Islet precursor cell (in vitro differentiated cells): ENCODE measurements around the gene ZC3H12C.
A peak's percentile ranks its signal among the peaks of the same experiment; 100 is the strongest.

Source experiments
- DNase-seq: peaks from one replicate; pipeline ENCODE4 v3.0.0-alpha.2; 2018

The ZC3H12C gene

DNA sequence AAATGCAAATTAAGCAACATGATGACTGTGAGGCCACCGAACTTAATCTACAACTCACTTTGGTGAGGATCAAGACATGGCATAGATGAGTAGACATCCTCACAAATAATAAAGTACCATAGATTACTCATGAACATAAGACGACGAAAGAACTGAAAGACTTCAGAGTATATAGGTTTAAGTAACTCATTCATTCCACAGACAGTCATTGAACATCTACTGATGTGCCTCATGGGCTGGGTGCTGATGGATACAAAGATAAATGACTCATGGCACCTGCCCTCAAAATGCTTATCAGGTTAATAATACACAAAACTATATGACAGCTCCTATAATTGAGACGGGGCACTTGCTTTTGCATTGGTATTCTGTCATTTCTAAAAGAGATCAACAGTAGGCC lies 63.3 kb downstream of the ZC3H12C start:
- DNase-seq = no peak

DNA sequence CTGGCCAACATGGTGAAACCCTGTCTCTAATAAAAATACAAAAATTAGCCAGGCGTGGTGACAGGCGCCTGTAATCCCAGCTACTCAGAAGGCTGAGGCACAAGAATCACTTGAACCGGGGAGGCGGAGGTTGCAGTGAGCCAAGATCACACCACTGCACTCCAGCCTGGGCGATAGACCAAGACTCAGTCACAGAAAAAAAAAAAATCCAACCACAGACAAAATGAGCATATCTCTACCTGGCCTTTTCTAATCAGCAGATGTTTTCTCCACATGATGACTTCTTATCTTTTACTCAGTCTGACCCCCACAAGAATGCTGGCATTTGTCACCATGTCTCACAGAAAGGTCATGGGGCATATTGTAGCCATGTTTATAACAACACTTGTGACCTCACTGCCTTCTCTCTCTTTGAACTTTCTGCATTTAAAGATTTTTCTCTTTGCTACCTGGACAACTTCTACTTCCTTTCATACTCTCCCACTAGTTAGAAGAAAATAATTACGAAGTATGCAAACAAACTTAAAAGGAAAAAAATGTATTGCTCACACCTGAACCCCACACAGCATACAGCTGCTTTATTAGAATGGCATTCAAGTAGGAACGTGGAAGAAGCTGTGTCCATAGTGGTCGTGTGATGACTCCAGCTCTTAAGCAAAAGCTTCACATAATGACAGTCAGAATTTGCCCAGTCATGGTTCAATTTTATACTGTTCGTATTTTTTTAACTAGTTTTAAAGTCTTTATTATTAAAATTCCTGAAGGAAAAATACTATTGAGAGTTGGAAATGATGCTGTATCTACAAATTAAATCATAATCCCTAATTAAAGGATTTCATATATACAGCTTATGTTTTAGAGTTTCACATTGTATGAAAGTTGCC lies 65.4 kb downstream of the ZC3H12C start:
- DNase-seq = no peak

DNA sequence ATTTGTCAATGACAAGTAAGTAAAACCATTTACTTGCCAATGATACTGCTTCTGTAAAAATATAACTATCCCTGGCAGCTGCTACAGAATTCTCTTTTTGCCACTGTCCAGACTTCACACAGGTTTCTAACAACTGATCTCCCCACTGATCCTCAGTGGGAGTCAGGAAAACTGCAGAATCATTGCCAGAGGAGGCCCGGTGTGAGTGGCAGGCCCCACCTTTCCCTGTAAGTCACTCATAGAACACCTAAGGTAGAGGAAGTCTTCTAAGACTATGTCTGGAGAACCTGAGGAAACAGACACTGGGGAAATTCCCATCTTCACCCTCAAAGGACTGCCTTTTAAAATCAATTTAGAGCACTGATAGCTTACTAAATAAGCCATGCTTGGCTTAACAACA lies 66.3 kb downstream of the ZC3H12C start:
- DNase-seq = no peak

DNA sequence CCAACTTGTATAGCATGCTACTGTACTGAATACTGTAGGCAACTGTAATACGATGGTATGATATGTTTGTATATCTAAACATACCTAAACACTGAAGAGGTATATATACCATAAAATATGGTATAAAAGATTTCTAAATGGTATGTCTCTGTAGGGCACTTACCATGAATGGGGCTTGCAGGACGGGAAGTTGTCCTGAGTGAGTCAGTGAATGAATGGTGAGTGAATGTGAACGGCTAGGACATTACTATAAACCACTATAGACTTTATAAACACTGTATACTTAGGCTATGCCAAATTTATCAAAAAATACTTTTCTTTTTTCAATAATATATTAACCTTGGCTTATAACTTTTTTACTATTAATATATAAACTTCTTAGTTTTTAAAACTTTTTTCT lies 66.8 kb downstream of the ZC3H12C start:
- DNase-seq = no peak

DNA sequence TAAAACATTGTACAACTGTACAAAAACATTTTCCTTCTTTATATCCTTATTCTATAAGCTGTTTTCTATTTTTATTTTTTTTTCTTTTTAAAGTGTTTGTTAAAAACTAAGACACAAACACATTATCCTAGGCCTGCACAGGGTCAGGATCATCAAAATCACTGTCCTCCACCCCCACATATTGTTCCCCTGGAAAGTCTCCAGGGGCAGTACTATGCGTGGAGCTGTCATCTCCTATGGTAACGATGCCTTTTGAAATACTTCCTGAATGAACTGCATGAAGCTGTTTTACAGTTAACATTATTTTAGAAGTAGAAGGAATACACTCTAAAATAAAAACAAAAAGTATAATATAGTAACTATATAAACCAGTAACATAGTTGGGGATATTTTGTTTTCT lies 67.2 kb downstream of the ZC3H12C start:
- no peak for DNase-seq

DNA sequence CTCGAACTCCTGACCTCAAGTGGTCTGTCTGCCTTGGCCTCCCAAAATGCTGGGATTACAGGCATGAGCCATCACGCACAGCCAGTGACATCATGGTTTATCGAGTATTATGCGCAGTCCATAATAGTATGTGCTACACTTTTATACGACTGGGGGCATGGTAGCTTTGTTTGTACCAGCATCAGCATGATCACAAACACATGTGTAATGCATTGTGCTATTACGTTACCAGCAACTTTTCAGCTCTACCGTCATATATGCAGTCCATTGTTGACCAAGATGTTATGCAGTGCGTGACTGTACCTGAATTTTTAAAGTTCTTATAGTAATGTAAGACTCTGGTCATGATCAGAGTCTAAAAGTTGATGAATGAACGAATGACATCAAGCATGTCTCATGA lies 67.9 kb downstream of the ZC3H12C start:
- no peak for DNase-seq

DNA sequence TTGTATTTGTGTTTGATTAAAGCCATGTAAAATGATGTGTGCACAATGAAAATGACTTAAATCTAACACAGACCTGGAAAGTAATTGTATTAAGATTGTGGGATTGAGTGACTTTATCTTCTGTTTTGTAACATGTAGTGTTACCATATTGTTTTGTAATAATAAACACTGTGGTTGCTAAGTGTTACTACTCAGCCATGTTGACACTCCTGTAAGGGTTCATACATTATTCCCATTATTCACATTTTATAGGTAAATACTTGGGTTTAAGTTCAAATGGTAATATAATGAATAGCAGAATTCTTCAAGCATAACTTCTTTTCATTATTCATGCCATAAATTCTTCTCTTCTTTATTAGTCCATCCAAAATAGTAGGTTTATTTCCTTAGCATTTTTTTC lies 69.0 kb downstream of the ZC3H12C start:
- no peak for DNase-seq

DNA sequence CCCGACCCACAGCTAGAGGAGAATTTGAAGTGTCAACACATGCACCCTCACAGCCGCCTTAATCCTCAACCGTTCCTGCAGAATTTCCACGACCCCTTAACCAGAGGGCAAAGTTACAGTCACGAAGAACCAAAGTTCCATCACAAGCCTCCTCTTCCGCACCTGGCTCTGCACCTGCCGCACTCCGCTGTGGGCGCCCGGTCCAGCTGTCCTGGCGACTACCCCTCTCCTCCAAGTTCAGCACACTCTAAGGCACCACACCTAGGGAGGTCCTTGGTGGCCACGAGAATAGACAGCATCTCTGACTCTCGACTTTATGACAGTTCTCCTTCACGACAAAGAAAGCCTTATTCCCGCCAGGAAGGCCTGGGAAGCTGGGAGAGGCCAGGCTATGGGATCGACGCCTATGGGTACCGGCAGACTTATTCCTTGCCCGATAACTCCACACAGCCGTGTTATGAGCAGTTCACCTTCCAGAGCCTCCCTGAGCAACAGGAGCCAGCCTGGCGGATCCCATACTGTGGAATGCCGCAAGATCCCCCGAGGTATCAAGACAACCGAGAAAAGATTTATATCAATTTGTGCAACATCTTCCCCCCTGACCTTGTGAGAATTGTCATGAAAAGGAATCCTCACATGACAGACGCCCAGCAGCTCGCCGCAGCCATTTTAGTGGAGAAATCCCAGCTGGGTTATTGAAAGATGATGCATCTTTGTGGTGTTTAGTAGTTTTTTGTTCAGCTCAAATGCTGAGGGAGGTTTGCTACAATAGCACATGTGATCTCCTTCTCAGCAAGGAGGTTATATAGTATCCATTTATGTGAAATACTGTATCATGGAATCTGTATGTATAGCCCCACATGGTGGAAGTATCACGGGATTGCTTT lies 72.1 kb downstream of the ZC3H12C start:
- DNase-seq = no peak

DNA sequence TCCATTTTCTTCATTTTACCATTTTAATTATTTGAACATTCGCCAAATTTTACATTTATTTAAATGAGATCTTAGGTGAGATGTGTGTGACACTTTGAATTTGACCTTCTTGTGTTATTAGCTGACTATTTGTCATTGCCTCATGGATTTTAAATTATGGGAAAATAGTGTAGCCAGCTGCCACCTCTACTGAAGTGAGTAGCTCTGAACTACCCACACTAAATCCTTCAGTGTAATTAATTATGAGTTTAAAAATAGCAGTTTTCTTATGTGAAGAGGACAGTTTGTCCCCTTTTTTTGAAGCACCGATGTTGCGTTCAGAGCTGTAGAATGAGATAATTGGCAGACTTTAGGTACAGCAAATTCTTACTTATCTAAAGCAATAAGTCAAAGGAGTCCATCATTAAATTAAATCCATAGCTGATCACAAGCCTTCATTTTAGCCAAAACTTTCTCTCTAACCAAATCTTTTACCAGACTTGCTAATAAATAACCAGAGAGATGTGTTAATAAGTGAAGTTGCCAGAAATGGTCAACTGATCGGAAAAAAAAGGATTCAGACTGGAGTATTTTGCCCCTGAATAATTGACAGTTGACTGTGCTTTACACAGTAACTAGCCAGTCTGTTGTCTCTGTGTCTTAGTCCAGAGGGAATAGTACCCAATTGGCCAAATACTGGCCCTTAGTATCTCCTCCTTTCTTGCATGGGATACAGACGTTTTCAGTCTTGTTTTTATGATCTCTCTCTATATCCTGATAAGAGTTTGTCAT lies 75.0 kb downstream of the ZC3H12C start:
- no peak for DNase-seq

DNA sequence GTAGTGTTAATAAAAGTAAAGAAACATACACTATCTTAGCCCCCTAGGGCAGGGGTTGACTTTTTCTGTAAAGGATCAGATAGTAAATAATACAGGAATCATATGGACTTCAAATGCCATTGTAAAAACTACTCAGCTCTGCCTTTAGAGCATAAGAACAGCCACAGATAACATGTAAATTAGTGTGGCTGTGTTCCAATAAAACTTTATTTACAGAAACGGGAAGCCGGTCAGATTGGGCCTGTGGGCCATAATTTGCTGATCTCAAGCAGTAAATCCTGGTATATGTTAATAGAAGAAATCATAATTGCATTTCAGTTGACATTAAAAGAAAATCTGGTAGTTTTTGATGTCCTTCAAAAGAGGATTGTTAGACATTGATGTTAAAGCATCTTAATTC lies 76.5 kb downstream of the ZC3H12C start:
- no peak for DNase-seq

DNA sequence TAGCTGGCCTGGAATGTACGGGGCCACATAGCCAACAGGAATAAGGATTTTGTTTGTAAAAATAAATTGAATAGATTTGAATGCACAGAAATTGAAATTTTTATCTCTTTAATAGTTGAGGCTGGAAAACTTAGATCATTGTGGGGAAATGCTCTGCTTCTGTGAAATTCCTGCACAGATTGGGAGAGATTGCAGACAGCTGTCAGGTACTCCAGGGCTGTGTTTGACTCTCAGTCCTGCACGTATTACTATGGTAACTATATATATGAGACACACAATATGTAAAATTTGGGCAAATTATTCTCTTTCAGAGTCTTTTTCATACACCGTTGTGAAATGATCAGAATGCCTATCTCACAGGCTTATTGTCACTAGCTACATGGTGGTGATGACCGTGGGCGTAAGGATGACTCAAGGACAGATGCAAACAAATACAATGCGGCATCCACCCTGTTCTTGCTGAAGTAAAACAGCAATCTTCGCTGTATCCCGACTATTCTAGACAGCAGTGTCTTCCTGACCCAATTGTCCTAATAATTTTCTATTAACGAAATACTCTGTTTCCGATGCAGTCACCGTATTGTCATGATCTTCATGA lies 79.4 kb downstream of the ZC3H12C start:
- no peak for DNase-seq

DNA sequence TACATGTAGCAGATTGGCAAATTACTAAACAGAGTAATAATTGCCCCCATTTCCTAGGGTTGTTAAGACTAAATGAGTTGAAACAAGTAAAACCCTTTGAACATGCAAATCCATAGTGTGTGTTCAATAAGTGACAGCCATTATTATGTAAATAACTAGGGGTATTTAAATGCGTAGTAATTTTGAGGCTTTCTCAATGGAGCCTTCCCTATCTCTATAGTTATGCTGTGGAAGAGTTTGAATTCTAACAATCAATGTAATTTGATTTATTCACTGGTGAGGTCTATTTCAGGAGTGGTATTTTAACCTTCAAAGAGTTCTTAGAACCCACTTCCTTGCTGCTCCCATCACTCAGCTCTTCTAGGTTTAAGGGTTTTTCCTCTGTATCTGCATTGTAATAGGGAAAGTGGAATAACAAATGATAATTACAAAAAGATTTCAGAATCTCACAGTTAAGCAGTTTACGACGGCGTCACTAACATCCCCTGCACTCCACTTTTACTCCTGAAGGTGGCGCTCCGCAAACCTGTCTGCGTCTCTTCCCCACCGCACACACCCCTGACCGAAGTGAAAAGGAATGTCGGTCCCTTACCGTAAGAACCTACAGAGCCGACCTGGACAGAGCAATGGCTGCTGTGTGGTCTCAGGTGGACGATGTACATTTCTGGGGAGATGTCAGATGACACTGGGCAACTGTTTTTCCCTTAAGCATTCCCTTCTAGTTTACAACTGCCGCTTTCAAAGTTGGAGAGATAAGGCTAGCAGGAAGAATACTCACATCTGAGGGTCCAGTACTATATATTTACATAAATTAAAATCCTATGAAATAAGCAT lies 80.8 kb downstream of the ZC3H12C start:
- DNase-seq = peak; percentile 91

DNA sequence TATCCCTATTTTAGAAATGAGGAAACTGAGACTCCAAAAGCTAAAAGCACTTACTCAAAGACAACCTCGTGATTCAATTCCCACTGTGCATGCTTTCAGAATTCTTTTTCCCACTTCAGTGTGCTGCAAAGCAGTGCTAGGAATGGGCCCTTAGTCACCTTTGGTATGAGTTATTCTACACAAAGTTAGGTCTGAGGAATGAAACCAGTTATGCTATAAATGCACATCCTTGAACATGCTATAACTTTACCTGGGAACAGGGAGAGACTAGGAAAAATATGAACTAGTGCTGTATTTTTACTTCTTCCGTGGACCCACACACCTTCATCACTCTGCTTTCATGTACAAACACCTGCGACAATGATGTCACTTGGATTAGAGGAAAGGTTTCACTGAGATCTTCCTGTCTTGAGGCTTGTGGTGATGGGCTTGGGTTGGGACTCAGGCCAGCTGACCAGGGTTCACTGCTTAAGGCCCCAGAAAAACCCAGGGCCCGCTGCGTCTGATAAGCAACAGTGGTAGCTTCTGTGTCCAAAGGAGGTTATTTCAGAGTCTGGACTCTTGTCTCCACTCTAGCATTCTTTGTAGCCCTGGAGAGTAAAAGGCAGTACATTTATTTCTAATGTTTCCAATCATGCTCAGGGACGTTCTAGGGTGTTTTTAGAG lies 81.6 kb downstream of the ZC3H12C start:
- DNase-seq = no peak

DNA sequence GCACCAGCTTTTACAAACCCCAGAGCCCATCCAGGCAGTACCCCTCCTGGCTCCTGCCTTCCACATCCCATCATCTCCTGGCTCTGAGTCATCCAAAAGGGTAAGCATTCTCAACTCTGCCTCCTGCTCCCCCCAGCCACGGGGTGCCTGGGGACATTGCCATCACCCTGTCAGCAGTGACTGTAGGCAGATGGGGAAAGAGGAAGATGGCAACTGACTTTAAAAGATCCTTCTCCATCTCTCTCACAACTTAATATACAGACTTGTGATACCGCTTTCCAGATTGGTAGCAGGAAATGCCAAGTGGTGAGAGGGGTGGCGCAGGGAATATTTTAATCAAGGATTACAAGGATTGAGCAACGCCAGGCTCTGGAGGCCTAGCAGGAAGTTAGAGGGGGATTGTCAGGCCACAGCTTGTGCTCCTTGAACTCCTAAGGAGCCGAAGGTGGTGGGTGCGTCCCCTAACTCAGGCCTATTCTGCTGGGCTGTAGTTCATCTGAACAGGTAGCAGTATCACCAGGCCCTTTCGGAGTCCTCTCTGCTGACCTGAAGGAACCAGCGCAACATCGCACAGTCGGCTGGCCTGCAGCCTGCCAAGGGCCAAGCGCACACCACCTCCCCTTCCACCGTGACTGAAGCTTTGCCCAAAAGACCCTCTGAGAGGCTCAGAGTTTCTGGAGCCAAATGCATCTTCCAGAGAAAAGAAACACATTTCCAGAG lies 83.3 kb downstream of the ZC3H12C start:
- peak; percentile 72 for DNase-seq

DNA sequence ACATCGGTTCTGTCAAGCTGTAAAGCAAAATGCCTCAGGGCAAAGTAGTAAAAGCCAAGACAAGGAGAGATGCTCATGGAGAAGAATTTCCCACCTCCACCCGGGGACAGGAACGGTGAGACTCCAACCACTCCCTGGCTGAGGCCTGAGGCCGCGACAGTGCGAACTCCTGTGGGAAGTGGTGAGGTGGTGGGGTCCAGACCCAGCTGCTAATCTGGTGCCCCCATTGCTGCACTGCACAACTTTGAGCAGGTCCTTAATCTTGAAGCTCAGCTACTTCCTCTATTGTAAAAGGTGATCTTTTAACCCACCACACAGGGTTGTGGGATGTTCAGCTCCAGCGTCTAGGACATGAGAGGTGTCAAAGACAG lies 83.9 kb downstream of the ZC3H12C start:
- peak; percentile 74 for DNase-seq

DNA sequence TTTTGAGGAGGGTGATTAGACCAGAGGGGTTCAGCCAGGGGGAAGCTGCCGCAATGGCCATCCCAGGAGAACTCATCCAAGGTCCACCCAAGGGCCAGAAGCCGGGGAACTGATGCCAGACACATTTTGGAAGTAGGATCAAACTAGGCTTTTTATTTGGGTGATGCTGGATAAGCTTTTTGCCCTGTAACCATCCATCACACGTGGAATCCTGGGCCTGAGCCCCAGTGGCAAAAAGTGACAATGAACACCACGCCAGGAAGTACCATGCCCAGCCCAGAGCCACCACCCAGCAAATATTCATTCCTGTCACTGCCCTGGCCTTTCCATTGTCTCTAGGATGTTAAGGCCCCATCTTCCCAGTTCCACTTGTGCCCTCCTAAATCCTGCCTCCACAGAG lies 85.9 kb downstream of the ZC3H12C start:
- DNase-seq = no peak

DNA sequence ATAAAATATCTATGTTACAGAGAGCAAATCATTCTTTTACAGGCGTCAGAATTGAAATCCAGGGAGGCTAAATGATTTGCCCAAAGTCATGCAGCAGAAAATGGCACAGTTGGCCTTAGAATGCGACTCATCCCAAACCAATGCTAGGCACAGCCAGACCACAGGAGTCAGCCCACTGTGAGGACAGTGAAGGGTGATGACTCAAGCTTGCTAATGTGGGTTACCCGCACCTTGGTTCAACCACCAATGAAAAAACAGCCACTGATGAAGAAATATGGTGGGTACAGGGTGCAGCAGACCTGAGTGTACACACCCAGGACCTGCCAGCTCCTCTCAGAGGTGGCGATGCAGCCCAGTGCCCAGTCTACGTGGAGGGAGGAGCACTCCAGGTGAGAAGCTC lies 89.7 kb downstream of the ZC3H12C start:
- peak; percentile 70 for DNase-seq

DNA sequence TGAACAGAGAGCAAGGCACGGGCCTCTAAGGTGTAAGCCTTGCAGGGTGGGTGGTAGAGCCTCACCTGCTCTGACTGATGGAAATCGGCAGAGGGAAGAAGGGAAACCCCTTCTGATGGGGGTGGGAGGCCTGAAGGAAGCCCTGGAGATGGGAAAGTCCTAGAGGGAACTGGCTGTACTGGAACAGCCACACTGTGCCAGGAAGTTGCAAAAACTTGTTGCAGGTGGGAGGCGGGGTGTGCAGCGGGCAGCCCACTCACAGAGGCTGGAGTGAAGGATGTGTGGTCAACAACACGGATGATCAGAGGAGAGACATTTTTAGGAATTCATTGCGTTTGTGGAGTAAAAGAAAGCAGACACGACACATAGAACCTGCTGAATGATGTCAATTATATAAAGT lies 91.3 kb downstream of the ZC3H12C start:
- DNase-seq = no peak

DNA sequence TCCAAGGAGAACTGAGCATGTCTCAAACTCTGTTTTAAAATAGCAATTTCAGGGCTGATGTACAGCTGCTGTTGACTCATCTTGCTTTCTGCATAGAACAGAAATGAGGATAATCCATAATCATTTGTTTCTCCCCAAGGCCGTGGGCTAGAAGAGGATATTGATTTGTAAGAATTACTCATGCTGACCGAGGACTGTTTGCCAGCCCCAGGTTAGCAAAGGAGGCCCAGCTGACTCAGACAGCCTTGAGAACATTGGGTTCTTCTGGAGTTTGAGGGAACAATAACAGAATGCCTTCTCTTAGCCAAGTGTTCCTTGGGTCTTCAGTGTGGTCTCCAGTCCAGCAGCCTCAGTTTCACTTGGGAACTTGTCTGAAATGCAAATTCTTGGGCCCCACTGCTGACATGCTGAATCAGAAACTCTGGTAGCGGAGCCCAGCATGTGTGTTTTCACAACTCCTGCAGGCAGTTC lies 92.0 kb downstream of the ZC3H12C start:
- DNase-seq = no peak

DNA sequence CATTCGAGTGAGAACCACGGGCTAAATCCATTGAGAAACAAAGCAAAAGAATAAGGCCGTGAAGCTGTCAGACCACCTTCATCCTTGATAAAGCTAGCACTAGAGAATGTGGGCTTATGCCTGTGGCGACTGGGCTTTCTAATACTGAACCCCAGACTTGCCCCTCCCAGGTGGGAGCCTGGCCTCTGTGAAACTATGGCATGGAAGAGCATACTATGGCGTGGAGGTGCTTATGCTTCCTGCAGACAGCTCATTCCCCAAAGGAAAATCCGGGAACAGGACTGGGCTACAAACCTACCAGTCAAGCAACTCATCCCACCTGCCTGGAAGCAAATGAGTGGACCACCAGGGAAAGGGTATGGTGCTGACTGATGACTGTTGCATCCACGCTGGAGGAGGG lies 92.4 kb downstream of the ZC3H12C start:
- DNase-seq = no peak

DNA sequence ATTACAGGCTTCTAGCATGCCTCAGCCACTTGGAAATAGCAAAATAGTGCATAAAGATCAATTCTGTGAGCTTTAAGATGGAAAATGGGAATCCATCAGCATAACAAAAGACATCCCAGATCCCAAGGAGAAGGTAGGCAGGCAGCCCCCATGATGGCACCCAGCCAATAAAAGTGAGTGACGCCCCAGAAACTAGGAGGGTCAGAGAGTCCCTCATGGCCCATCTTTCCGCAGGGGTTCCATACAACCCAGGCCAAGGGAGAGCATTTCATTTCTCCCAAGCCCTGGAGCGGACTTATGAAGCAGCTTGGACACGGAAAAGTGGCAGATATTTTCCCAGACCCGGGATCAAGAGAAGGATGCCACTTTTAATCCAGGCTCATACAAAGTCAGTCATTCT lies 93.3 kb downstream of the ZC3H12C start:
- no peak for DNase-seq
